GM12878 (cell line): ENCODE results near the gene ITGA1. TPM values are rescaled to one million over a fixed set of nuclear protein-coding genes. Genes with fewer than 3 reads are reported as not detected.

Experiments
- ATAC-seq: fragments of 200-7000 bp; cut with Tn5 transposase; 3 replicates; pipeline ENCODE4 v1.9.1; 2020; ENCODE audit warnings: mild to moderate bottlenecking, moderate library complexity
- BruUV-seq: library from RNA; stranded (reverse); fragments of 400-500 nt; replicated peaks from 2 replicates; lab custom pipeline; 2021; lab: Mats Ljungman, UMichigan
- CTCF ChIA-PET: fragments of 300-600 bp; sonication (Branson Sonifier 250); formaldehyde crosslinking; extraction: SDS; loops from one replicate; lab custom pipeline; 2021; ENCODE audit warnings: inconsistent platforms; lab: Yijun Ruan, JAX
- POLR2A ChIA-PET: fragments of 350-600 bp; formaldehyde crosslinking; extraction: SDS; loops from one replicate; lab custom pipeline; 2021; ENCODE audit warnings: inconsistent platforms; lab: Charles Lee
- RAD21 ChIA-PET: fragments of 300-600 bp; sonication (Branson Sonifier 250); formaldehyde crosslinking; loops from one replicate; lab custom pipeline; 2023; ENCODE audit warnings: antibody characterized with exemption; ENCODE audit not compliant: unreplicated experiment; lab: Charles Lee
- SMC1A ChIA-PET: fragments of 300-600 bp; sonication (Branson Sonifier 250); formaldehyde crosslinking; loops from one replicate; lab custom pipeline; 2023; ENCODE audit not compliant: unreplicated experiment, uncharacterized antibody; lab: Charles Lee
- DNase-seq: peaks from one replicate; pipeline ENCODE4 v3.0.0-alpha.2; 2011; ENCODE audit warnings: low read depth, low spot score
- FAIRE-seq: peaks from 3 replicates; lab custom pipeline; 2011; peaks lifted over from hg19 to GRCh38; lab: Jason Lieb, UNC
- H2AFZ ChIP-seq: 2 replicates; pipeline ENCODE4 v1.6.0; 2011; ENCODE audit warnings: low read depth, low read length, control low read depth; ENCODE audit not compliant: control insufficient read depth
- H3K27ac ChIP-seq: 2 replicates; pipeline ENCODE4 v1.5.1; 2011; ENCODE audit warnings: control low read depth; ENCODE audit not compliant: control insufficient read depth, insufficient read depth
- H3K27me3 ChIP-seq, 2 experiments: replicated peaks in 1 of 2; 2 replicates each; pipeline versions ENCODE4 v1.6.0 to v1.6.1; 2011; ENCODE audit warnings: low read length in 1 of 2; ENCODE audit not compliant: control insufficient read depth in 2 of 2, insufficient read depth in 2 of 2
- H3K36me3 ChIP-seq, 2 experiments: 2 replicates each; pipeline ENCODE4 v1.5.1; 2011; ENCODE audit warnings: low read length in 1 of 2; ENCODE audit not compliant: control insufficient read depth in 2 of 2, insufficient read depth in 2 of 2
- H3K4me1 ChIP-seq: 2 replicates; pipeline ENCODE4 v1.6.1; 2011; ENCODE audit warnings: mild to moderate bottlenecking, low read length, moderate library complexity, mixed read lengths; ENCODE audit not compliant: control insufficient read depth, insufficient read depth
- H3K4me2 ChIP-seq: 2 replicates; pipeline ENCODE4 v1.6.0; 2011; ENCODE audit warnings: control low read depth; ENCODE audit not compliant: control insufficient read depth, insufficient read depth
- H3K4me3 ChIP-seq: fragments of 200-600 bp; sonication (generic); 2 replicates; pipeline ENCODE4 v1.5.1; 2016
- H3K79me2 ChIP-seq: 2 replicates; pipeline ENCODE4 v1.6.0; 2011; ENCODE audit warnings: low read length; ENCODE audit not compliant: control insufficient read depth, insufficient read depth
- H3K9ac ChIP-seq: 2 replicates; pipeline ENCODE4 v1.8.0; 2011; ENCODE audit warnings: low read length, control low read depth, mixed read lengths; ENCODE audit not compliant: control insufficient read depth, insufficient read depth
- H3K9me3 ChIP-seq: replicated peaks from 3 replicates; pipeline ENCODE4 v1.5.1; 2011; ENCODE audit warnings: mild to moderate bottlenecking, low read length; ENCODE audit not compliant: control insufficient read depth, insufficient read depth
- H4K20me1 ChIP-seq: 2 replicates; pipeline ENCODE4 v1.6.0; 2011; ENCODE audit not compliant: control insufficient read depth, insufficient read depth
- ATF2 ChIP-seq: IDR thresholded peaks from 2 replicates; pipeline ENCODE4 v1.6.1; 2012; ENCODE audit warnings: low read length, inconsistent platforms
- BACH1 ChIP-seq: fragments of 450-650 bp; IDR thresholded peaks from 2 replicates; pipeline ENCODE4 v1.6.1; 2017; ENCODE audit warnings: mild to moderate bottlenecking, borderline replicate concordance
- CEBPB ChIP-seq, 2 experiments: fragments of 150-350 bp in 1 of 2; IDR thresholded peaks; 2 replicates each; pipeline ENCODE4 v1.6.1; 2012 to 2014; ENCODE audit warnings: low read depth in 2 of 2, low read length in 2 of 2, borderline replicate concordance in 1 of 2, inconsistent platforms in 1 of 2
- CREB1 ChIP-seq: IDR thresholded peaks from 2 replicates; pipeline ENCODE4 v1.6.1; 2012; ENCODE audit warnings: low read depth, mild to moderate bottlenecking, inconsistent platforms
- E2F8 ChIP-seq: fragments of 450-650 bp; IDR thresholded peaks from 2 replicates; pipeline ENCODE4 v1.6.1; 2018; ENCODE audit warnings: mild to moderate bottlenecking, low read depth, moderate library complexity; ENCODE audit not compliant: partially characterized antibody
- EED ChIP-seq: sonication (generic); IDR thresholded peaks from 2 replicates; pipeline ENCODE4 v1.6.1; 2016; ENCODE audit warnings: antibody characterized with exemption, low read depth
- FOS ChIP-seq: IDR thresholded peaks from 3 replicates; pipeline ENCODE4 v1.6.1; 2011; ENCODE audit warnings: borderline replicate concordance; ENCODE audit not compliant: insufficient read length; ENCODE audit errors: extremely low read depth
- HDGF ChIP-seq: fragments of 450-650 bp; IDR thresholded peaks from 2 replicates; pipeline ENCODE4 v1.6.1; 2016; ENCODE audit warnings: antibody characterized with exemption
- IKZF1 ChIP-seq: fragments of 450-650 bp; conservative IDR thresholded peaks from 2 replicates; pipeline ENCODE4 v1.6.1; 2017; ENCODE audit warnings: antibody characterized with exemption, mild to moderate bottlenecking
- NRF1 ChIP-seq: conservative IDR thresholded peaks from 2 replicates; pipeline ENCODE4 v1.6.1; 2011; ENCODE audit warnings: mild to moderate bottlenecking, low read depth, low read length, improper control_type of control experiment
- PAX5 ChIP-seq: IDR thresholded peaks from 2 replicates; pipeline ENCODE4 v1.6.1; 2011; ENCODE audit warnings: low read depth, low read length, borderline replicate concordance
- PAX8 ChIP-seq: fragments of 450-650 bp; IDR thresholded peaks from 2 replicates; pipeline ENCODE4 v1.6.1; 2017; ENCODE audit warnings: mild to moderate bottlenecking, moderate library complexity
- POLR2AphosphoS5 ChIP-seq: IDR thresholded peaks from 2 replicates; pipeline ENCODE4 v1.6.1; 2011; ENCODE audit warnings: mild to moderate bottlenecking, low read length, inconsistent platforms
- RB1 ChIP-seq: fragments of 450-650 bp; formaldehyde crosslinking; IDR thresholded peaks from 2 replicates; pipeline ENCODE4 v1.6.1; 2017; ENCODE audit warnings: mild to moderate bottlenecking, borderline replicate concordance
- SUPT20H ChIP-seq: IDR thresholded peaks from 2 replicates; pipeline ENCODE4 v1.6.1; 2011; ENCODE audit warnings: low read depth, mild to moderate bottlenecking, low read length, moderate library complexity, borderline replicate concordance; ENCODE audit not compliant: control insufficient read depth
- ZNF207 ChIP-seq: fragments of 450-650 bp; IDR thresholded peaks from 2 replicates; pipeline ENCODE4 v1.6.1; 2014; ENCODE audit warnings: antibody characterized with exemption, mild to moderate bottlenecking, borderline replicate concordance
- ZNF24 ChIP-seq: fragments of 450-650 bp; IDR thresholded peaks from 2 replicates; pipeline ENCODE4 v1.6.1; 2017; ENCODE audit warnings: antibody characterized with exemption, mild to moderate bottlenecking
- WGBS: methylation state at CpG from one replicate; pipeline ENCODE4 v1.1.6; 2016; ENCODE audit warnings: low lambda C conversion rate; ENCODE audit not compliant: insufficient replicate concordance, insufficient coverage; ENCODE audit errors: missing lambda C conversion rate; 5-methylcytosine and 5-hydroxymethylcytosine counted together
- in situ Hi-C: fragments of 300-500 bp; cut with MboI; formaldehyde crosslinking; loops from 9 replicates; pipeline ENCODE4 v1.14.3; 2018; ENCODE audit warnings: mixed read lengths
- intact Hi-C: fragments of 100-400 bp; cut with micrococcal nuclease; formaldehyde crosslinking; loops from one replicate; pipeline ENCODE4 v1.14.2; 2022; ENCODE audit not compliant: unreplicated experiment
- polyA plus RNA-seq, 11 experiments: library from polyadenylated mRNA; depleted of rRNA in 4 of 11; unstranded in 6 of 11; stranded (reverse) in 5 of 11; fragments of >200 nt; fragmentation: Nextera tagmentation in 4 of 11; fragmentation: Illumina TruSeq in 1 of 11; extraction: Ambion mirVana in 4 of 11; extraction: Trizol in 1 of 11; gene quantifications; 1 replicate in 1 of 11; 2 replicates in 10 of 11; pipeline versions ENCODE4 v1.2.1 to v1.2.3, GENCODE V29; 2011 to 2016; ENCODE audit warnings: inconsistent platforms in 2 of 11, missing spikeins in 2 of 11, low read depth in 1 of 11
- total RNA-seq, 4 experiments: library from RNA; depleted of rRNA in 3 of 4; stranded (reverse); fragments of >200 nt in 3 of 4; fragmentation: Illumina TruSeq in 1 of 4; extraction: Trizol in 1 of 4; gene quantifications; 2 replicates each; pipeline versions ENCODE4 v1.2.1 to v1.2.3, GENCODE V29; 2013 to 2021

The ITGA1 gene
- total and polyA plus RNA-seq, 10 of the 15 experiments (the other 5 are each of a cell fraction or from before 2014, with no cell fraction given): 0.02 to 0.56 (median 0.19) TPM

GRCh38 chr5:53002491-53002890 is 214.8 kb downstream of the ITGA1 start:
- no peak overlapping the region for H3K4me3 ChIP-seq
- POLR2A ChIA-PET: no interaction called here
- RAD21 ChIA-PET: no interaction called here
- H2AFZ ChIP-seq: no peak overlapping the region
- H3K9me3 ChIP-seq: no peaks in the 10 kb centered on the region
- TF ChIP-seq EED (no peak), RB1 (no peak), CREB1 (no peak), FOS (no peak), HDGF (no peak), BACH1 (no peak), CEBPB (IDR thresholded peaks at IDR 0.05; ENCODE audit: borderline replicate concordance in 1 of 2, low read depth in 2 of 2, low read length in 2 of 2) (no peak)
- TF ChIP-seq, all 136 proteins: peak for 0
- ATAC-seq: no peak
- DNase-seq: no peak
- BruUV-seq: no TSS peak
- Histone ChIP-seq H3K9ac (no peak overlapping the region), H4K20me1 (no peaks in the 10 kb centered on the region), H3K27me3 (no peaks in the 10 kb centered on the region), H3K4me2 (no peak overlapping the region), H3K79me2 (no peaks in the 10 kb centered on the region), H3K27ac (no peak overlapping the region), H3K36me3 (no peaks in the 10 kb centered on the region), H3K4me1 (no peaks in the 10 kb centered on the region)
- intact Hi-C loops (no loop called here), in situ Hi-C loops (no loop called here)
- ChIA-PET CTCF (no interaction called here), SMC1A (no interaction called here)
- 36% methylated on average over 1 of the region's 1 CpG for WGBS
- FAIRE-seq: no peak

GRCh38 chr5:53003144-53003543 is 215.4 kb downstream of the ITGA1 start:
- no peaks in the 10 kb centered on the region for H3K79me2 ChIP-seq
- CTCF ChIA-PET: no interaction called here
- SMC1A ChIA-PET: no interaction called here
- H3K27me3 ChIP-seq: no peaks in the 10 kb centered on the region
- H3K27ac ChIP-seq: no peak overlapping the region
- H3K4me2 ChIP-seq: no peak overlapping the region
- ATAC-seq: no peak
- BruUV-seq: no TSS peak
- RAD21 ChIA-PET: no interaction called here
- intact Hi-C loops (no loop called here), in situ Hi-C loops (no loop called here)
- no peak overlapping the region for H2AFZ ChIP-seq
- no peak overlapping the region for H3K4me3 ChIP-seq
- H3K4me1 ChIP-seq: no peaks in the 10 kb centered on the region
- H4K20me1 ChIP-seq: no peaks in the 10 kb centered on the region
- no peak for FAIRE-seq
- H3K9me3 ChIP-seq: no peaks in the 10 kb centered on the region
- 16% methylated on average over 1 of the region's 1 CpG for WGBS
- no peak for DNase-seq
- no peak overlapping the region for H3K9ac ChIP-seq
- H3K36me3 ChIP-seq: no peaks in the 10 kb centered on the region
- POLR2A ChIA-PET: no interaction called here
- no peak for TF ChIP-seq PAX5
- no peak for TF ChIP-seq ATF2
- no peak for TF ChIP-seq E2F8
- TF ChIP-seq SUPT20H: no peak
- TF ChIP-seq POLR2AphosphoS5: no peak
- no peak for TF ChIP-seq IKZF1
- no peak for TF ChIP-seq PAX8
- TF ChIP-seq NRF1: no peak
- TF ChIP-seq ZNF207: no peak
- TF ChIP-seq ZNF24: no peak
